ENCODE data around the gene CMTM8.

The CMTM8 gene

GRCh38 chr3:32216172-32216783 lies 22.2 kb upstream of the CMTM8 start:
- H3K4me3 ChIP-seq (ENCODE audit: low read depth, low read length): no peak overlapping the region
- no peak for DNase-seq (ENCODE audit: low read depth)
- TF ChIP-seq CTCF (IDR thresholded peaks at IDR 0.05; ENCODE audit: control insufficient read depth, extremely low read depth, insufficient read depth): no peak

GRCh38 chr3:32217339-32217738 lies 21.1 kb upstream of the CMTM8 start:
- no peak for DNase-seq (ENCODE audit: low read depth)

GRCh38 chr3:32219537-32219936 lies 18.9 kb upstream of the CMTM8 start:
- no peak for DNase-seq (ENCODE audit: low read depth)
- no peak for TF ChIP-seq CTCF (IDR thresholded peaks at IDR 0.05; ENCODE audit: control insufficient read depth, extremely low read depth, insufficient read depth)
- no peak overlapping the region for H3K4me3 ChIP-seq (ENCODE audit: low read depth, low read length)

More at GRCh38 chr3:32217339-32217738, 21.1 kb upstream of the CMTM8 start:
- no peak for TF ChIP-seq CTCF (IDR thresholded peaks at IDR 0.05; ENCODE audit: control insufficient read depth, extremely low read depth, insufficient read depth)
- H3K4me3 ChIP-seq (ENCODE audit: low read depth, low read length): no peak overlapping the region

GRCh38 chr3:32220006-32220405 lies 18.5 kb upstream of the CMTM8 start:
- H3K4me3 ChIP-seq (ENCODE audit: low read depth, low read length): no peak overlapping the region
- TF ChIP-seq CTCF (IDR thresholded peaks at IDR 0.05; ENCODE audit: control insufficient read depth, extremely low read depth, insufficient read depth): no peak
- DNase-seq (ENCODE audit: low read depth): no peak

GRCh38 chr3:32222950-32223349 lies 15.5 kb upstream of the CMTM8 start:
- no peak for DNase-seq (ENCODE audit: low read depth)
- TF ChIP-seq CTCF (IDR thresholded peaks at IDR 0.05; ENCODE audit: control insufficient read depth, extremely low read depth, insufficient read depth): no peak
- H3K4me3 ChIP-seq (ENCODE audit: low read depth, low read length): no peak overlapping the region

GRCh38 chr3:32224016-32224516 lies 14.4 kb upstream of the CMTM8 start:
- H3K4me3 ChIP-seq (ENCODE audit: low read depth, low read length): no peak overlapping the region
- TF ChIP-seq CTCF (IDR thresholded peaks at IDR 0.05; ENCODE audit: control insufficient read depth, extremely low read depth, insufficient read depth): no peak
- no peak for DNase-seq (ENCODE audit: low read depth)

Data from LNCaP clone FGC (cell line).